Stimulated activated CD4-positive, alpha-beta T cell treated with anti-CD3 and anti-CD28 coated beads, TNF-alpha, amount 100 ng/mL, for 48 hours (primary cell): ENCODE results near the gene TEX26.
A peak's percentile ranks its signal among the peaks of the same experiment; 100 is the strongest.
"Not testable (repeated sequence)": the region's sequence is repeated elsewhere in the genome, so short reads cannot be mapped to it uniquely, and the experiment has no call there.

Source experiments
- DNase-seq, 3 donors: peaks; one replicate each; pipeline ENCODE4 v3.0.0-alpha.2; 2020; ENCODE audit warnings: low read depth in 3 of 3

The TEX26 gene

DNA sequence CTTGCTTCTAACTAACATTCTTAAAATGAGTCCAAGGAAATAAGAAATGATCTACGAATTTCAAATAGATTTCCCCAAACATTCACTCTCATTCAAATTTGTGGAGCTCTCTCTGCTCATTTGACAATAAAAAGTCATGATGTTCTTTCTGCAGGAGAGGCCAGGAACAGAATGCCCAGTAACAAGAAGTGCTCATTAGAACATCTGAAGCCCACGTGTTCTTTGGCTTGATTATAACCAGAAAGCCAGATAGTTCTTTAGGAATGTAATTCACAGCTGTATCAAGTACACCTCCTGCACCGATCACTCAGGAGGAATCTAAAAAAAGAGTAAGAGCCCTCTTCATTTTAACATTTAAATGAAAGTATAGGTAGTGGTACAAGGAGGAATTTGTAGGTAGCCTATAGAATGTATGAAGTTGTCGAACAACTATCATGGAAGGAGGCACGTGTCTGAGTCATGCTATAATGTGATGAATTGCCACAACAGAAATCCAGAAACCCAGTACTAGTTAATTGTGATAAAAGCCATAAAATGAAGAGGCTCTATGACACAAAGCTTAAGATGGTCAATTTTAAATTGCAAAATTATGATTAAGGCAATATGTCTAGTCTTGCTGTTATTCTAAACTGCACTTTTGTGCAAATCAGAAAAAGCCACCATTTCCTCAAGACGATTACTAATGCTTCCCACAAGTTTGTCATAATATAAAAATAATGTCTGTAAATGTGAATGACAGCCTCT is 13.6 kb upstream of the TEX26 start:
- DNase-seq = no peak

DNA sequence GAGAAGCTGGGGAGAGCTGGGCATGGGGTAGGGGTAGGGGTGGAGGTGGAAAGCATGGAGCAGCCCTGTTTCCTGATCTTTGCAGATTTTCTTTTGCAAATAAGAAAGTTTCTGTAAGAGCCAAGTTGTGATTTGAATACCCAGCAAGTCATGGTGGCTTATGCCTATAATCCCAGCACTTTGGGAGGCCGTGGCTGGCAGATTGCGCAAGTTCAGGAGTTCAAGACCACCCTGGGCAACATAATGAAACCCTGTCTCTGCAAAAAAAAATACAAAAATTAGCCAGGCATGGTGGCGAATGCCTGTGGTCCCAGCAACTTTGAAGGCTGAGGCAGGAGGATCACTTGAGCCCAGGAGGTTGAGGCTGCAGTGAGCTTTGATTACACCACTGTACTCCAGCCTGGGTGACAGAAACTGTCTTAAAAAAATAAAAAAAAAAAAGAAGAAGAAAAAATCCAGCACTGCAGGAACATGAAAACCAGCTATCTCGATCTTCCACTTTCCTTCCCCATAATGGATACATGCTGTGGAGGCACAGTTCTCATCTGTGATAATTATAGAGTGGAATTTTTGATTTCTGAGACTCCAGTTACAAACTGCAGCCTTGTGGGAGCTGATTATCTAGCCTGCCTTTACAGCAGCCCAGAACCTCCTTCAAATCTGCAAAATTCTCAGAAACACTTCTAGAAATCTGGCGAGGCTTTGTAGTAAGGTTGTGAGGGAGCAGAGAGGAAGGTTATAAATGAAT is 12.1 kb upstream of the TEX26 start:
- no peak for DNase-seq

DNA sequence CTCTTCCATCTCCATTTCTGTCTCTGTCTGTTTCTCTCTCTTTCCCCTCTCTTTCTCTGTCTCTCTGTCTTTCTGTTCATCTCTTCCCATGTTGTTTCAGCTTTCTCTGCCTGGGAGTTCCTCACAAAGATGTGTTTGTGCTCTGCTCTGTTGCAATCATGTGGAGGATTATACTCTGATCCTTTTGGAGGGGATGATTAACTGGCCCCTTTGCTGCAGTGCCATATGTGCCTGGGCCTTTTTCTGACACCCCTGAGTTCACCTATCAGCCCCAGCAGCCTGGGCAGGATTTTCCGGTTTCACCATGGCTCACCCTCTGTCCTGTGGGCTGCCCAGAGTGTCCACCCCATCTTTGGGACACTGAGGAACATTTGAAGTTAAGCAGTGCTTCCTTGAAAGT is 9.0 kb upstream of the TEX26 start:
- DNase-seq = no peak

DNA sequence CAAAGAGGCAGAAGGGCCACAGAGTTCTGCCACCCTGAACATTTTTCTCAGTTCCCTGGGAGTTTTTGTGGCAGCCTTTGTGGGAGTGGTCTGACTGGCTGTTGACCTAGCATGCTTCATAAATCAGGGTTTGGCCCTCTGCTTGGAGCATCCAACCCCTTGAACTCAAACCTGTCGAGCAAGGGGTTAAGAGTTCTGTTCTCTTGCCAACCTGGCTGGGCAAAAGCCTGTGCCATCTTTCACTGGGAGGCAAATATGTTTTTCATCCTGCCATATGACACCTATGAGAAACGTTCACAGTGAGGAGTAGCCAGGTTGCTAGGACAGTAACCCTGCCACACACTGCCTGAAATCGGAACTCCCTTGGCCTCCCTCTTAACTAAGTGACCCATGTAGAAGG is 7.7 kb upstream of the TEX26 start:
- DNase-seq = no peak

DNA sequence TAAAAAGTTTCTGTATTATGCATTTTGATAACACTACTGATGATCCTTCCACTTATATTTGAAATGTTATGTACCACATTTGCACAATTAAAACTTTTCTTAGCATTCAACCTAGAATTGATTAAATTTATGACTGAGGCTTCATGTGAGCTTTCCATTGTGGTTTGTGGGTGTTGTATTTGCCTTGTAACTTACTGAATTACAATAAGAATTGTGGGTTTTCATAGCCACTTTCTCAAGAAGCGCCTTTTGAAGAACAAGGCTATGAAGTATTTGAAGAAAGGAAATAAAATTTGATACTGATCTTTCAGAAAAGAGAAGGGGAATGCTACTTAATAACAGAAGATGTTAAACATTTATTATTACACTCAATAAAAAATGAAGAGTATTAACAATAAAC is 7.0 kb upstream of the TEX26 start:
- DNase-seq = no peak

DNA sequence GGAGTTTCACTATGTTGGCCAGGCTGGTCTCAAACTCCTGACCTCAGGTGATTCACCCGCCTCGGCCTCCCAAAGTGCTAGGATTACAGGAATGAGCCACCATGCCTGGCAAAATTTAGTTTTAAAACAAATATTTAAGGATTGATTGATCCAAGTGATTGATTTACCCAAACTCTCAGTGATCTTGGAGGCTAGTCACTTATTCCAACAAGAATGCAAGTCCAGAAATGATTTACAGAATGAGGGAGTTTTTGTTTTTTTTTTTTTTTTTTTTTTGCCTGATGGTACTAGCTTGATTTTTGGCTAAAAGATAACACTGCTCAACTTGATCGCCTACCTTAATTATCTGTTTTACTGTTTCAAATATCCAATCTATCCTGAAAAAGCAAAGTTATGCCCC is 5.7 kb upstream of the TEX26 start:
- DNase-seq = no peak

DNA sequence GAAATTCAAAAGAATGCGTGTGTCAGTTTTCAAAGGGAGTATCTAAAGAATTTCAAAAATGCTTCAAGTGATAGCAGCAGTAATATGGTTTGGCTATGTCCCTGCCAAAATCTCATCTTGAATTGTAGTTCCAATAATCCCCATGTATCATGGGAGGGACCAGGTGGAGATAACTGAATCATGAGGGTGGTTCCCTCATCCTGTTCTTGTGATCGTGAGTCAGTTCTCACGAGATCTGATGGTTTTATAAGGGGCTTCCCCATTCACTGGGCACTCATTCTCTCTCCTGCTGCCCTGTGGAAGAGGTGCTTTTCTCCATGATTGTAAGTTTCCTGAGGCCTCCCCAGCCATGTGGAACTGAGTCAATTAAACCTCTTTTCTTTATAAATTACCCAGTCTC is 5.3 kb upstream of the TEX26 start:
- not testable (repeated sequence) for DNase-seq

DNA sequence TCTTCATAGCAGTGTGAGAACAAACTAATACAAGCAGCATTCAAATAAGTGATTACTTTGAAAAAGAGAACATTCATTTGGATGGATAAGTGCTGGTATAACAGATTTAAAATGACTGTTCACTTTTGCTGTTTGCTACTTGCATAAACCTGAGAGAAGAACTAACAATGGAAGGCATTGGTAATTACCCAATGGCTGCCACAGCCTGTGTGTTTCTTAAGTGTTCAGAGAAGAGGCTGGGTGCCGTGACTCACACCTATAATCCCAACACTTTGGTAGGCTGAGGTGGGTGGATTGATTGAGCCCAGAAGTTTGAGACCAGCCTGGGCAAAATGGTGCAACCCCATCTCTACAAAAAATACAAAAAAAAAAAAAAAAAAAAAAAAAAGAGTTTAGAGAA is 4.9 kb upstream of the TEX26 start:
- DNase-seq = peak in 1 of 3 donors; percentile 13

DNA sequence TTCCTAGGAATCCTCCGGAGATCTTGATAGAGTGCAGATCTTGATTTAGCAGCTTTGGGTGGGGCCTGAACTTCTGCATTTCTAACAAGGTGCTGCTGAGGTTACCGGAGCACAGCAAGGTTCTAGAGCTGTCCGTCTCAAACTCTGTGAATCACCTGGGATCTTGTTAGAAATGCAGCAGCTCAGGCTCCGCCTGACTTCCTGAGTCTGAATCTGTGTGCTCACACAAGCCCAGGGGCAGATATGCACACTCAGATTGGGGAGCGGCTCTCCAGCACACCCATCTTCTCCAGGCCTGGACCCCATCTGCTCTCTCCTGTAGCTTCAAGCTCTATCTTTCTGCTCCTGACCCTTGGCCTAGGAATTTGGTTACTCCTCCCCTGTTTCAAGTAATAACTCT is 3.5 kb upstream of the TEX26 start:
- DNase-seq = no peak

DNA sequence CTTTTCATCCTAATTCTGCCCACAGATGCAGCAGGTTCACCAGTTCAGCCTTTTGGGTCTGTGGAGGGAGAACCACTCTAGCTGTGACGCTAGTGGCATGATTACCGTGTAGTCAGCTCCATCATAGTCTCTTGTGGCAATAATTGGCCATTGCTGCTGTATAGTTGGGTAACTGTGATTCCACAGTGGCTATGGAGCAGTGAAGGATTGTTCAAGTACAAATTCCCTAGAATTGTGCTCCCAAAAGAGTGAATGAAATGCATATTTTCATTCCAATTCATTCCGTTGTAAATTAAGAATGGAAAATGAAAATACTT is 856 bp downstream of the TEX26 start:
- no peak for DNase-seq

DNA sequence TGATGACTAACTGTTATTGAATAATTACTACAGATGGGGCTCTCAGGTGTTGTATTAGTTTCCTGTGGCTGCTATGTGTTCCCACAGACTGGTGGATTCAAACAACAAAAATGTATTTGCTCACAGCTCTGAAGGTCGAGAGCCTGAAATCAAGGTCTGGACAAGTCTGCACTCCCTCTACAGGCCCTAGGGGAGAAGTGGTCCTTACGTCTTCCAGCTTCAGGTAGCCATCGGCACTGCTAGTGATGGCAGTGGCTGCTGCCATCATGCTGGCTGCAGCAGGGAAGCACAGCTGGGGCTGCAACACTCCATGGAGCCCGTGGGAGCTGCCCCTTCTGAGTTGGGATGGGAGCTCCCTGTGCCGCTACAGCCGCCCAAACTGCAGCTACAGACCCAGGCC is 1.9 kb downstream of the TEX26 start:
- DNase-seq = no peak

DNA sequence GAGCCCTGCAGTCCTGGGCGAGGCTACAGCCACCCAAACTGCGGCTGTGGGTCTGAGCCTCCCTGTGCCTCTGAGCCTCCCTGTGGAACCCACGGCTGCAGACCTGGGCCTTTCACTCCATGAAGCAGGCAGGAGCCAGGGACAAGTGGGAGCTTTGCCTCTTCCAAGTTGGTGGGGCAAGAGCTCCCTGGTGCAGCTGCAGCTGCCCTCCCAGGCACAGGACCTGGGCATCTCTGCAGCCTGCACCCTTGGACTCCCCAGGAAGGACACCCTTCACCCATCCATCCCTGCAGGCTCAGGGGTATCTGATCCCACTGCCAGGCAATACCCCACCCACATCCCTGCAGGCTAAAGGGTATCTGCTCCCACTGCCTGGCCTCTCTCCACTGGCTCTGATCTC is 2.3 kb downstream of the TEX26 start:
- DNase-seq = no peak

DNA sequence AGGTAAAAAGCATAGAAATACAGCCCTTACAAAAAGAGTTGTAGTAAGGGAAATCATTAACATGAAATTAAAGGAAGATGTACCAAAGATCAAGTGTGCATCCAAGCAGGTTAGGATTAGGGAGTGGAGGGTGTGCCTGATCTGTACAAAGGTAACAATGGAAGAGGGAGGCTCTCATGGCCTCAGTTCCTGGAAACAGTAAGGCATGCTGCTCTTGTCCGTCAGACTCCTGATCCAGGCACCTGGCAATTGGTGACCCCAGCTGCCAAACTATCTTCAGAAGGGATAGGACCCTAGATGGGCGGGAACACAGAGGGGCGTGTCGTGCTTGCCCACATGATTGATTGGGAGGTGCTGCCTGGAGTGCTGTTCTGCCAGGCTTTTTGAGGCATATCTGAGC is 4.5 kb downstream of the TEX26 start:
- DNase-seq = no peak

DNA sequence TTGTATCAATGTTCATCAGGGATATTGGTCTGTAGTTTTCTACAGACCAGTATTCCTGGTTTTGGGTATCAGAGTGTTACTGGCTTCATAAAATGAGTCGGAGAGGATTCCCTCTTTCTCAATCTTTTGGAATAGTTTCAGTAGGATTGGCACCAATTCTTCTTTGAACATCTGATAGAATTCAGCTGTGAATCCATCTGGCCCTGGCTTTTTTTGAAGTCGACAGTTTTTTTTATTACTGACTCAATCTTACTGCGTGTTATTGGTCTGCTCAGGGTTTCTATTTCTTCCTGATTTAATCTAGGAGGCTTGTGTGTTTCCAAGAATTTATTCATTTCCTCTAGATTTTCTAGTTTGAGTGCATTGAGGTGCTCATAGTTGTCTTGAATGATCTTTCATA is 11.4 kb downstream of the TEX26 start:
- no peak for DNase-seq

DNA sequence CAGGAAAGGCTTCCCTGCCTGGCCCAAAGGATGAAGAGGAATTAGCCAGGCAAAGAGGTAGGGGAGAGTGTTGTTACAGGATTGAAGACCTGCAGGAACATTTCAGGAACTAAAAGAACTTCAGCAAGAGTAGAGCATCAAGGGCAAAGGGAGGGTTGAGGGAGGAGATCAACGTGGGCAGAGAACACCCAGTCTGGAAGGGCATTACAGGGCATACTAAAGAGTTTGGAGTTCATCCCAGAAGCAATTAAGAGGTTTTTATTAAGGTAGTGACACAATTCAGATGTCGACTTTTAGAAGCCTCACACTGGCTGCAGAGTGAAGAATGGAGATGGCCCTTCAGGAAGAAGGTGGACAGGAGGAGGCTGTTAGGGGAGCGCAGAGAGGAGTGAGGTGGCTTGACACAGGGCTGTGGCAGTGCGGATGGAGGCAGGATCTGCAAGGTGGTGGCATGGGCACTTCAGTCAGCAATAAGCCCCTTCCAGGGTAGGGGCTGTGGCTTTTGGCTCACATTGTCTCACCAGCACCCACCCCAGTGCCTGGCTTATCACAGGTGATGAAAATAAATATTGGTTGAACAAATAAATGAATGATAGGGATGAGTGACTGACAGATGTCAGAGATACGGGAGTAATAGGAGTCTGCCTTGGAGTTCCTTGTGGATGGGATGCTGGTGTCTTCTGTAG is 24.9 kb downstream of the TEX26 start:
- DNase-seq = no peak

DNA sequence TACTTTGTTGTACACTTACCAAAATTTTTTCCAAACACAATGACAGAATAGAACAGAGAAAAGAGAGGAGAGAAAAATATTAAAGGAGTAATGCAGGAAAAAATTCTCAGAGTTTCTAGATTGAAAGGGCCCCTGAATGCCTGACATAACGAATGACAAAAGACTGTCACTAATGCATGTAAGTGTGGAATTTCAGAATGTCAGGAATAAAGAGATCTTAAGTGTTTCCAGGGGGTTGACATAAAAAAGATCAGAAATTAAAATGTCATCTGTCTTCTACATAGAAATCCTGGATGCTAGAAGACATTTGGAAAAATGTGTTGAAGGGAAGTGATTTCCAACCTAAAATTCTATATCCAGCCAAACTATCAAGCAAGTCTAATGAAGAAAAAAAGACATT is 27.2 kb downstream of the TEX26 start:
- no peak for DNase-seq

DNA sequence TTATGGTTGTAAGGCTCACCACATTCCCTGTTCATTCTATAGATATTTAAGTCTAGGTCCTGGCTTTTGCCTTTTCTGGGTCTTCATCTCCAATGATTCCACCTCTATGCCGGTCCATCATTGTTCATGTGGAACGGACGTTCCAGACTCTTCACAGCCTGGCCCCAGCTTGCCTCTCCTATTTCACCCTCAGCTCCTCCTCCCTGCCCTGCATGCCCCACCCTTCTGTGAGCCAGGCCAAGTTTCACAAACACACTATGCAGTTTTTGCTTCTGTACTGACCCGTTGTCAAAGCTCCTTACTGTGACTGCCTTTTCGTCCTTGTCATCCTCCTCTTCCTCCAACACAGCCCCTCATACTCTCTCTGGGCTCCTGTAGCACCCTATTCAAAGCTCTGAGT is 31.3 kb downstream of the TEX26 start:
- no peak for DNase-seq

DNA sequence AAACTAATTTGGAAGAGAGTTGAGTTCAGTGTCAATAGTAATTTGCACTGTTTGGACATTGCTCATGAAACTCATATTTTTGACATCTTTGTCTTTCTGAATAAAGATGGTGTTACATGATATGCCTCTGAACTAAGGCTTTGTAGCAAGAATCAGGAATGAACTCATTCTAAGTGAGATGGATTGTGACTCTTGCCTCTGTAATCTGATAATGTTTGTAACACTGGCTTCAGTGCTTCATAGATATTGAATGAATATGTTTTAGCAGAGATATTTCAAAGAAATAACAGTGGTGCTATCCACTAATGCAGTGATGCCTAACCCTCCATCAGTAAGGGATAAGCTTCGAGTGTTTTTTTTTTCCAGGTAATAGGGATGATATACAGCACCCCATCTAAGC is 32.9 kb downstream of the TEX26 start:
- DNase-seq = no peak

DNA sequence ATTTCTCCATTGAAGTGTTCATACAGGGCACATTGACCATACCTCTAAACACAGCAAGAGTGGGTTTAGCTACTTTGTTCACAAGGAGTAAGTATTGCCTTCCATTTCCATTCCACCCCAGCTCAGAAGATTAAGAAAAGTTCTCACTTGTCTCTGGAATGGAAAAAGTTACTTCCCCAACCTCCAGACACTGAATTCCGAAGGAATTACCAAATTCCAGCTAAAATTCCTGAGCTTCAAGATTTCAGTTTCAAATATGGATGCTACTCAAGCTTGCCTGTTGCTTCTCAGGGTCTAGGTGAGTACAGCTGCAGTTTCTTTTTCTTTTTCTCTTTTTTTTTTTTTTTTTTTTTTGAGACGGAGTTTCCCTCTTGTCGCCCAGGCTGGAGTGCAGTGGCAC is 33.6 kb downstream of the TEX26 start:
- DNase-seq = no peak

DNA sequence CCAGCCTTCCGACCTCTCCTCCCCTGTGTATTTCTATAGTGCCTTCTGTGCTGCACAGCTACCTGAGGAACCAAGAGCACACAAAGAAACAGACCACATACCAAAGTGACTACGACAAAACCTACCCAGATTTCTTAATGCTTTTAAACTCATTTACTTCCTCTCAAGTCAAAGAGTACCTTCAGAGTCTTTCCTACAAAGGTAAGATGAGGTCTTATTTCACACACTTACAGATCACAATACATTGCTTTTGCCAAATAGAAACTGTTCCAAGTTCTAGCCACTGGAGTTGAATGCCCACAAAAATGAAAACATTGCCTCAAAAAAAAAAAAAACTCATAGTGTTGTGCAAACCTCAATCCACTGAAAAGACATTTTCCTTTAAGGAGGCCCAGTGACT is 36.4 kb downstream of the TEX26 start:
- DNase-seq = no peak

DNA sequence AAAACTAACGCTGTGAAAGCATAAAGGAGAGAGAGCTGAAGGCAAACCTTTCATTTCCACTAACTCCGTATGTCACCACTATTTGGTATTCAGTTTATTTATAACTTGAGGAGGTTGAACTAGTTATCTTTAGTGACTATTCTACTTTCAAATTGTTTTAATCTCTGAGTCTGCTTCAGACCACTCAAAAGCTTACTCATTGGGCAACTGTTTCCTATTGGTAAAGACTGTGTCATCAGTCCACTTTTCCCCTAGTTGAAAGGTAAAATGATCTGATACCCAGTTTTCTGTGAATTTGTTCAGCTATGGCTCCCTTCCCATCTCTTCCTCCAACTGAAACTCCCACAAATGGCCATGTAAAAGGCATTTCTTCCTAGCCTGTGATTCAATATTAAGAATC is 39.1 kb downstream of the TEX26 start:
- no peak for DNase-seq

DNA sequence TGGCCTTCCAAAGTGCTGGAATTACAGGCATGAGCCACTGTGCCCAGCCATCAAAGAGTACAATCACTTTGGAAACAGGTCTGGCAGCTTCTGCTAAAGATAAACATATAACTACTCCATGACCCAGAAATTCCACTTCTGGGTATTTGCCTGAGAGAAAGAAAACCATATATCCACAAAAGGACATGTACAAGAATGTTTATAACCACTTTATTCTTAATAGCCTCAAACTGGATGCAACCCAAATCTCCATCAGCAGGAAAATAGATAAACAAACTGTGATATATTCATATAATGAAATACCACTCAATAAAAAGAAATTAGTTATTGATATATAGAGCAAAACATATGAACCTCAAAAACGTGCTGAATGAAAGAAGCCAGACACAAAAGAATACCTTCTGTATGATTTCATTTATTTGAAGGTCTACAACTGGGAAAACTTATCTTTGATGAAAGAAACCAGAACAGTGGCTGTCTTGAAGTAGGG is 40.5 kb downstream of the TEX26 start:
- DNase-seq = no peak

DNA sequence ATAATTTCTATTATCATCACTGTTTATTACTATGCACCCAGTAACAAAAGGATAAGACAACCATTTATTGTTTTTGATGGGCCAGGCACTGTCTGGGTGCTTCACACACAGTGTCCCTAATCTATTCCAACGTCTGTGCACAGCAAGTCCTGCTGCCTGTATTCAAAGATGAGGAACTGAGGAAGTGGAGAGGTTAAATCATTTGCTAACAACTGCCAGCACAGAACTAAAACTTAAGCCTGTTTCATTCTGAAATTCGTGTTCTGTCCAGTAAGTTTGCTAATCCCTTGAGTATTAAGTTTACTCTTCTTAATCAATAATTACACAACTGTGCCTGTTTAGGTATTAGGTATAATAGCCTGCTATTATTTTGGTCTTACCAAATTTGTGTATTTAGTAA is 41.9 kb downstream of the TEX26 start:
- no peak for DNase-seq
